ENCODE measurements around the gene LRRIQ4. TPM values are rescaled to one million over a fixed set of nuclear protein-coding genes. Genes with fewer than 3 reads are reported as not detected.

Gene LRRIQ4
- total RNA-seq (2022; extraction: Qiagen RNA extraction), result not detected in 5 replicates

DNA sequence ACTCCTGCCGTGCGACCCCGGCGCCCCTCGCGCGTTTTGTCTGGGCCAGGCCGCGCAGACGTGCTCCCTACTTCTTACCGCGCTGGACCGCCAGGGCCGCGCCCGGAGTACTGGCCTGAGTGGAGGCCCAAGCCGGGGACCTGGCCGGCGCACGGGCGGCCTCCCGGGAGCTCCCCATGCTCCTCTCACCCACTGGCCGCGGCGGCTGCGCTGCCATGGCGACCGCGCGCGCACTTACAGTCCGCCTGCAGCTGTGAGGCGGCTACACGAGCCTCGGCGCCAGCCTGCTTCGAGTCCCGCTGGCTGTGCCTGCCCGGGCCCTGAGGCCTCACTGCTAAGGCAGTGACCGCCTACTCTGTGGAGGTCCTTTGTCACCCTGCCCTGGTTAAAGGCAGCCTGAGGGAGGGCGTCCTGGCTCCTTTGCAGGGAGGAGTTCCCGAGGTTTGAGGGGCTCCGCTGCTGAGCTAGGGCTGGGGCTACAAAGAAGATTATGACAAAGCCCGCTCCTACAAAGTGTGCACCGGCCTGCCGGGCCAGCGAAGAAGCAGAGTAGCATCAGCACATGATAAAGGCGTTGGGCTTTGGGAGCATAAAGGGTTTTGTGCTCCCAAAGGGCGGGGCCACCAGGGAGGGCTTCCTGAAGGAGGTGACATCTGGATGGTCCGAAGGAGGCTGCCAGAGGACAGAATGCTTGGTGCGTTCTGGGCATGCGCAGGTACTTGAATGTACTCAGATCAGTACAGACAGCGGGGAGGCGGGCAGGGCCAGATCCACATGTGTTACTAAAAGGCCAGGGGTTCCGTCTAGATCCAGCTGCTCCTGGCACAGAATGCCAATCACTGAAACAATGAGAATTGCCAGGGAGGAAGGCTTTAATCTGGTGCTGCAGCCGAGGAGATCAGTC, at the start of gene LRRIQ4, which contains the start of gene LRRC34:
Gene LRRIQ4 (plus strand): TSS at position 539 of the 904 bp plus-strand sequence. CDS start 9,052 bp downstream, outside the sequence.
Gene LRRC34 (minus strand): TSS at position 573 of the 904 bp plus-strand sequence. CDS start 356 bp downstream, at position 217.

DNA sequence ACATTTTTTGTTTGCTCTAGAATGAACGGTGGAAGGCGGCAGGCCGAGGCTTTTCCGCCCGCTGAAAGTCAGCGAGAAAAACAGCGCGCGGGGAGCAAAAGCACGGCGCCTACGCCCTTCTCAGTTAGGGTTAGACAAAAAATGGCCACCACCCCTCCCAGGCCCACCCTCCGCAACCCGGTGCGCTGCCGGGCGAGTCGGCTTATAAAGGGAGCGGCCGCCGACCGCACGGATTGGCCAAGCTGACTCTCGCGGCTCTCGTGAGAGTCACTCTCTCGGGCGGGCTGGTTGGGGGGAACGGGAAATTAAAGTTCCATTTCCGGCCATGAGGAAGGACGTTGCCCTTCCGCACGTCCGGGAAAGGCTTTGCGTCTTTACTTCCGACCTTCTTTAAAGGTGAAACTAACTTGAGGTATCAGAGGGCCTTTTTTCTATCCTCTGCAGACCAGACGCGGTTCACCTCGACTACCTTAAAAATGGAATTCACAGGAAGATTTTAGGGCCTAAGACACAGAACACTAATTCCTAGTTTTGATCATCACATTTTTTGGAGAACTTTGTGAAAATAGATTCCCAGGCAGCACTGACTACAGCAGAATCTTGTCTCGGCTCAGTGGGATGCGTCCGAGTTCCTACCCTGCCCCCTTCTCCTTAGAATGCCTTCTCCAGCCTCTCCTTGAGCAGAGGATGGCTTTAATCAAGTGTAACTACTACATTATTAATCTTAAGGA, 47.6 kb upstream of the LRRIQ4 start, which contains the start of gene TERC:
Gene TERC (minus strand): TSS at position 179 of the 731 bp plus-strand sequence.

DNA sequence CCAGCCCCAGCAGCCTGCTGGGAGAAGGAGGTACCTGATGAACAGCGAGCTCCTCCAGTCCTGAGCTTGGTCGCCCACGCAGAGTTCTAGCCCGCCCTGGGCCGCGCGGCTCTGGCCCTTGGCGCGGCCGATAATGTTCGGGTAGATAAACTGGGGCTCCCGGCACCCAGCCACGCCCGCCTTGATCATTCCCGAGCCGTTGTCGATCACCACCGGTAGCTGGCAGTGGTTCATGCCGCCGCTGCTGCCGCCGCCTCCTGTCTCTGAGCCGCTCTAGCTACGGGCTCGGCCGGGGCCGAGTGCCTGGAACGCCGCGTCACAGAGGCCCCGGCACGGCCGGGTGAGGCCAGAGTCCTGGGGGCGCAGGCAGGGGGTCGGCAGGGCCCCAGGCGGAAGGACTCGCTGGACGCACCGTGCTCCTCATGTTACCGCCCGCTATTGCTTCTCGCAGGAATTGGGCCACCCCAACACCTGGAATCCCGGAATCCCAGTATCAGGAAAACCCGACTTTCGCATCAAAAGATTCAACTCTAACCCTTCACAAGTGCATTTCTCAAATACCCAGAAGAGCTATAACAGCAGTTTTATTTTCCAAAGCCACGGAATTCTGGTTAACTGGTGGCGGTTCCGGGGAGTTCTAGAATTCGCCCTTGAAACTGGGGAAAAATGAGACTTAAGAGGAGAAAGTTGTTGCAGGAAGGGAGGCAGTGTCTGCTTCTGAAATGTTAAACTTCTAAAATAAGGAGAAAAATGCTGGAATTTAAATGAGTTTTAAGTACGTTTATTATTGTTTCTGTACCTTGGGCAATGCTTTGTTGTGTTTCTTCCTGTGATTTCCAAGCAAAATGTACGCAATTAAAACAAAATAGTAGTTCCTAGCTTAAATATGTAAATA, 43.1 kb upstream of the LRRIQ4 start, which contains the start of gene ACTRT3:
Gene ACTRT3 (minus strand): TSS at position 275 of the 895 bp plus-strand sequence. CDS start 41 bp downstream, at position 234.

DNA sequence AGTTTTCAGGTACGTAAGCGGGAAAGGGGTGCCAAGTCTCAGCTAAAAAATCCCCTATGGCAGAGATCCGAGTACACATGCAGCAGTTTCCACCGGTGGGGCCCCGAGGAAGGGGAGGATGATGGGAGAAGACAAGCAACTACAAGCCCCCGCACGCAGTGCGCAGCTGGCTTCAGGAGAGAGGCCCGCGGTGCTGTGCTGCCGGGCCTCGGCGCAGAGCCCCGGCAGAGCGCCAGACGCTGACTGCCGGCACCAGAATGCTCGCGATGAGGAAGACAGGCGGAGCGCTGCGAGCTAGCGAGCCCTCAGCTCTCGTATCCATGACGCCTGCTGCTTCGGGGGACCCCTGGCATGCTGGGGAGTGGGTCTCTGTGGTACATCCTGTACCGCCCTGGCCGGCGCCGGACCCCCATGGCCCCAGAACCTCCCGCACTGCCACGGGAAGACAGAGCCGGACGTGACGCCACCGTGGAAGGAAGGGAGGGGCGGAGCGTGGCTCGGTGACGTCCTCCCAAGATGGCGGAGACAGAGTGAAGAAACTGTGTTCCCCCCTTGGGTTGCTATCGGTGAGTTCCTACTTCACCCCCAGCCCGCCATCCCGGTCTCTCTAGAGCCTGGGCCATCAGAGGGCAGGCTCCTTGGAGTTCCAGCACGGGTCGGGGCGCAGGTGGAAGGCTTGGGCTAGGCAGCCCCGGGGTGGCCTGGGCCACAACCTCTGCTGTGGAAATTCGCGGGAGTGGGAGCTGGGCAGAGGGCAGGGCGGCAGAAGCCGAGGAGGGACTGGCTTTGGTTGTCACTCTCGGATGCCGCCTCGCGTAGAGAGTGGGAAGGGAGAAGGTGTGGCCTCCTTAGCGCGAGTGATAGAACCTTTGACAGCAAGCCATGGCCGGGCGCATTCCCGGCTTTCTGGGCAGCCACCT, 39.5 kb upstream of the LRRIQ4 start, which contains the start of gene MYNN:
Gene MYNN (plus strand): TSS at position 500 of the 920 bp plus-strand sequence. CDS start 900 bp downstream, outside the sequence.

DNA sequence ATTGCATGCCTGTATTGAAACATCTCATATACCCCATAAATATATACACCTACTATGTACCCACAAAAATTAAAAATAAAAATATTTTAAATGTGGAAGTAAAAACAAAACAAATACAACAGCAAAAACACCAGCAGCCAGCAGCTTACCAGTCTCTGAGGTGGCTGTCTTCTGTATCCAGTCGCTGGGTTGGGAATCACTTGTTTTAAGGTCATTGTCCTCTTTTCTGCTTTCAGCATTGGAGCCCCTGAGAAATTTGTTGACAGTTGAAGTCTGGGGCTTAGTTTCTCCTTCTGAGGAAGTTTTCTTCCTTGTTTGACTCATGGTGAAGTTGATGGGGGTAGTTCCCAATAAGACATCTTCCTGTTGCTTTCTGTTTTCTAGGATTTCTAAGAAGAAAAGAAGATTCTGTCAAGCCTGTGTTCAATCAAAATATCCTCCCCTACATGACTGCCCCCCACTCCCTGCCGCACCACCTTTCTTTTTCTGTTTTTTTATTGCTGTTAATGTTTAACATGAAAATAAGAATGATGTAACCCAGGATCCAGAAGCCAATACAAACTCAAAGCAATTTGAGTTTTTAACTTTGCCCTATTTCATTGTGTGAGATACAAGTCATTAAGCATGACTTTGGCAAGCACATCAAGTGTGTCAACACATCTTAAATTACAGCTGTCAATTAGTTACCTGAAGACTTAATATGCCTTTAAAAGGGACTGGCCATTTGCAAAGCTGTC, 57.0 kb downstream of the LRRIQ4 start, which contains the start of gene LRRC31:
Gene LRRC31 (minus strand): TSS at position 452 of the 737 bp plus-strand sequence. CDS start 128 bp downstream, at position 324.

Other genes with a start within 250 kb of the LRRIQ4 start
- gene MECOM, start 149.2 kb upstream of the LRRIQ4 start, total RNA-seq (2022; extraction: Qiagen RNA extraction), result not detected in 5 replicates
- 0.91 TPM in 1 of 5 replicates, not detected in the others for gene TERC, start 47.8 kb upstream of the LRRIQ4 start, total RNA-seq (2022; extraction: Qiagen RNA extraction)
- 2.9 to 3.3 TPM (median 3.0 TPM) in 5 replicates for gene ACTRT3, start 43.3 kb upstream of the LRRIQ4 start, total RNA-seq (2022; extraction: Qiagen RNA extraction)
- gene MYNN, start 39.5 kb upstream of the LRRIQ4 start, total RNA-seq (2022; extraction: Qiagen RNA extraction), result 8.7 to 10.7 TPM (median 9.5 TPM) in 5 replicates
- gene LRRC34, start within 50 bp of the LRRIQ4 start, total RNA-seq (2022; extraction: Qiagen RNA extraction), result not detected in 5 replicates
- not detected in 5 replicates for gene LRRC31, start 57.1 kb downstream of the LRRIQ4 start, total RNA-seq (2022; extraction: Qiagen RNA extraction)
- not detected in 5 replicates for gene SAMD7, start 98.7 kb downstream of the LRRIQ4 start, total RNA-seq (2022; extraction: Qiagen RNA extraction)
- 72.7 to 144 TPM (median 83.8 TPM) in 5 replicates for gene SEC62, start 153.9 kb downstream of the LRRIQ4 start, total RNA-seq (2022; extraction: Qiagen RNA extraction)
- 1.4 to 1.9 TPM (median 1.6 TPM) in 5 replicates for gene GPR160, start 225.1 kb downstream of the LRRIQ4 start, total RNA-seq (2022; extraction: Qiagen RNA extraction)

Data from A549 treated with Hydrocortisone at 1 μM for 4 hours (cell line).